H9 (cell line): ENCODE results near the gene NCBP2L. TPM values are rescaled to one million over a fixed set of nuclear protein-coding genes. Genes with fewer than 3 reads are reported as not detected.

ENCODE experiments used
- DNase-seq: peaks from one replicate; pipeline ENCODE4 v3.0.0-alpha.2; 2017
- H2AFZ ChIP-seq: one replicate; pipeline ENCODE4 v1.6.1; 2013; ENCODE audit warnings: mild to moderate bottlenecking, low read length, control low read depth, moderate library complexity
- H2AK5ac ChIP-seq: 2 replicates; pipeline ENCODE4 v1.6.1; 2013; ENCODE audit warnings: low read length, control low read depth, mixed read lengths; ENCODE audit not compliant: insufficient read length
- H2BK120ac ChIP-seq: one replicate; pipeline ENCODE4 v1.6.1; 2013; ENCODE audit warnings: low read depth, mild to moderate bottlenecking, low read length, control low read depth, inconsistent platforms; ENCODE audit not compliant: poor library complexity, severe bottlenecking
- H2BK12ac ChIP-seq: 2 replicates; pipeline ENCODE4 v1.6.1; 2013; ENCODE audit warnings: low read length, control low read depth, mixed read lengths, low read depth; ENCODE audit not compliant: insufficient read length
- H2BK15ac ChIP-seq: 2 replicates; pipeline ENCODE4 v1.6.1; 2013; ENCODE audit warnings: low read depth, low read length, control low read depth
- H2BK20ac ChIP-seq: one replicate; pipeline ENCODE4 v1.6.1; 2013; ENCODE audit warnings: low read depth, mild to moderate bottlenecking, low read length, control low read depth, inconsistent platforms; ENCODE audit not compliant: poor library complexity, severe bottlenecking
- H2BK5ac ChIP-seq: 2 replicates; pipeline ENCODE4 v1.6.1; 2013; ENCODE audit warnings: low read length, control low read depth, mixed read lengths; ENCODE audit not compliant: insufficient read length
- H3K14ac ChIP-seq: 2 replicates; pipeline ENCODE4 v1.6.1; 2013; ENCODE audit warnings: low read length, control low read depth; ENCODE audit not compliant: insufficient read depth
- H3K18ac ChIP-seq: 2 replicates; pipeline ENCODE4 v1.6.1; 2013; ENCODE audit warnings: low read depth, mild to moderate bottlenecking, mixed read lengths, low read length, control low read depth; ENCODE audit not compliant: insufficient read length
- H3K23ac ChIP-seq: 2 replicates; pipeline ENCODE4 v1.6.1; 2013; ENCODE audit warnings: low read length, control low read depth, mixed read lengths, low read depth; ENCODE audit not compliant: insufficient read length
- H3K23me2 ChIP-seq: 2 replicates; pipeline ENCODE4 v1.6.1; 2013; ENCODE audit warnings: low read depth, mild to moderate bottlenecking, mixed read lengths, low read length, control low read depth; ENCODE audit not compliant: insufficient read length, poor library complexity, severe bottlenecking
- H3K27ac ChIP-seq: 2 replicates; pipeline ENCODE4 v1.5.1; 2013; ENCODE audit warnings: low read length, control low read depth, mixed read lengths, low read depth; ENCODE audit not compliant: insufficient read length
- H3K27me3 ChIP-seq: 2 replicates; pipeline ENCODE4 v1.6.1; 2013; ENCODE audit warnings: low read length, control low read depth, inconsistent platforms; ENCODE audit not compliant: insufficient read depth
- H3K4ac ChIP-seq: 2 replicates; pipeline ENCODE4 v1.6.1; 2013; ENCODE audit warnings: low read depth, mild to moderate bottlenecking, control low read depth, inconsistent platforms, low read length, moderate library complexity
- H3K4me1 ChIP-seq: 2 replicates; pipeline ENCODE4 v1.6.1; 2013; ENCODE audit warnings: low read length, control low read depth, inconsistent platforms; ENCODE audit not compliant: insufficient read depth
- H3K4me2 ChIP-seq: 2 replicates; pipeline ENCODE4 v1.6.1; 2013; ENCODE audit warnings: low read length, control low read depth, mixed read lengths; ENCODE audit not compliant: insufficient read length, insufficient read depth
- H3K56ac ChIP-seq: 2 replicates; pipeline ENCODE4 v1.6.1; 2013; ENCODE audit warnings: low read depth, mild to moderate bottlenecking, mixed read lengths, low read length, control low read depth; ENCODE audit not compliant: insufficient read length
- H3K79me1 ChIP-seq: 2 replicates; pipeline ENCODE4 v1.6.1; 2013; ENCODE audit warnings: low read depth, mild to moderate bottlenecking, moderate library complexity, low read length, control low read depth, inconsistent platforms; ENCODE audit not compliant: insufficient read depth, poor library complexity, severe bottlenecking
- H3K79me2 ChIP-seq: 2 replicates; pipeline ENCODE4 v1.6.1; 2013; ENCODE audit warnings: low read length, control low read depth, inconsistent platforms; ENCODE audit not compliant: insufficient read depth
- H3K9ac ChIP-seq: 2 replicates; pipeline ENCODE4 v1.6.1; 2013; ENCODE audit warnings: low read length, control low read depth, mixed read lengths; ENCODE audit not compliant: insufficient read length; ENCODE audit errors: extremely low read depth
- H3K9me3 ChIP-seq: one replicate; pipeline ENCODE4 v1.6.1; 2013; ENCODE audit warnings: low read depth, low read length, inconsistent platforms; ENCODE audit not compliant: control insufficient read depth
- H3T11ph ChIP-seq: one replicate; pipeline ENCODE4 v1.6.1; 2013; ENCODE audit warnings: mild to moderate bottlenecking, low read length, control low read depth, inconsistent platforms
- H4K20me1 ChIP-seq: one replicate; pipeline ENCODE4 v1.6.1; 2013; ENCODE audit not compliant: control insufficient read depth, insufficient read length, insufficient read depth
- H4K5ac ChIP-seq: 2 replicates; pipeline ENCODE4 v1.6.1; 2013; ENCODE audit warnings: low read depth, mild to moderate bottlenecking, mixed read lengths, low read length, control low read depth; ENCODE audit not compliant: insufficient read length
- H4K8ac ChIP-seq: replicated peaks from 2 replicates; pipeline ENCODE4 v1.6.1; 2013; ENCODE audit warnings: low read length, control low read depth, mixed read lengths, low read depth; ENCODE audit not compliant: insufficient read length
- H4K91ac ChIP-seq: 2 replicates; pipeline ENCODE4 v1.6.1; 2013; ENCODE audit warnings: low read depth, mild to moderate bottlenecking, moderate library complexity, mixed read lengths, low read length, control low read depth; ENCODE audit not compliant: insufficient read length
- H3K27ac Mint-ChIP-seq, 3 experiments: 2 replicates in 2 of 3; 3 replicates in 1 of 3; pipeline ENCODE4 v1.8.0; 2020 to 2021; ENCODE audit warnings: mixed read lengths in 3 of 3, mild to moderate bottlenecking in 1 of 3, moderate library complexity in 1 of 3
- H3K27me3 Mint-ChIP-seq: 2 replicates; pipeline ENCODE4 v1.8.0; 2021; ENCODE audit warnings: low read depth, mild to moderate bottlenecking, moderate library complexity, mixed read lengths
- H3K36me3 Mint-ChIP-seq, 3 experiments: 2 replicates in 2 of 3; 3 replicates in 1 of 3; pipeline ENCODE4 v1.8.0; 2020 to 2021; ENCODE audit warnings: low read depth in 3 of 3, mixed read lengths in 3 of 3; ENCODE audit not compliant: insufficient read depth in 1 of 3
- H3K4me1 Mint-ChIP-seq, 2 experiments: 2 replicates each; pipeline ENCODE4 v1.8.0; 2020; ENCODE audit warnings: mixed read lengths in 2 of 2
- H3K4me3 Mint-ChIP-seq, 2 experiments: 2 replicates in 1 of 2; 3 replicates in 1 of 2; pipeline ENCODE4 v1.8.0; 2020 to 2021; ENCODE audit warnings: mild to moderate bottlenecking in 2 of 2, mixed read lengths in 2 of 2, moderate library complexity in 1 of 2
- H3K9me3 Mint-ChIP-seq, 2 experiments: 2 replicates in 1 of 2; 3 replicates in 1 of 2; pipeline ENCODE4 v1.8.0; 2020; ENCODE audit warnings: mild to moderate bottlenecking in 2 of 2, mixed read lengths in 2 of 2, moderate library complexity in 1 of 2
- CTCF ChIP-seq: fragments of 200-600 bp; sonication (generic); conservative IDR thresholded peaks from 3 replicates; pipeline ENCODE4 v1.8.0; 2021; ENCODE audit warnings: antibody characterized with exemption, mild to moderate bottlenecking
- WGBS: extraction: QIAGEN DNeasy Blood & Tissue Kit; methylation state at CpG from one replicate; pipeline ENCODE4 v1.1.7; 2013; ENCODE audit warnings: missing lambda C conversion rate, low lambda C conversion rate, mixed read lengths; ENCODE audit not compliant: insufficient read length; ENCODE audit errors: extremely low coverage; 5-methylcytosine and 5-hydroxymethylcytosine counted together
- total RNA-seq: library from RNA; stranded (reverse); gene quantifications from 2 replicates; pipeline ENCODE4 v1.2.1, GENCODE V29; 2021

NCBP2L gene
- total RNA-seq, 1 experiment from 2014 or later = not detected

- no peak for DNase-seq
- H3K4me2 ChIP-seq = no peak overlapping the region
- no peak overlapping the region for H3K56ac ChIP-seq
- H2BK5ac ChIP-seq = no peak overlapping the region
- no peak overlapping the region for H2BK15ac ChIP-seq
- H2BK20ac ChIP-seq = no peak overlapping the region
- H3K14ac ChIP-seq = no peak overlapping the region
- no peaks in the 10 kb centered on the region; the same call in 1 of the 2 replicates for H3K27me3 ChIP-seq
- H3K23ac ChIP-seq = no peak overlapping the region
- H3K9ac ChIP-seq = no peak overlapping the region
- Mint-ChIP-seq H3K4me1 (peaks cover 8 to 33% of the 10 kb centered on the region in 2 experiments), H3K9me3 (peaks cover 0 to 50% of the 10 kb centered on the region in 2 experiments; a peak in 2 of 5 replicates), H3K27ac (no peak overlapping the region), H3K4me3 (no peak overlapping the region), H3K27me3 (peaks cover 6% of the 10 kb centered on the region), H3K36me3 (peaks cover 0 to 4% (median 0%) of the 10 kb centered on the region in 3 experiments; a peak in 2 of 7 replicates)
- no peaks in the 10 kb centered on the region for H4K20me1 ChIP-seq
- H2BK120ac ChIP-seq = no peak overlapping the region
- no peak overlapping the region for H3T11ph ChIP-seq
- no peaks in the 10 kb centered on the region for H3K79me1 ChIP-seq
- no CpG with 5 or more reads among the region's 2 CpGs for WGBS
- no peak overlapping the region for H4K91ac ChIP-seq
- H3K27ac ChIP-seq = no peak overlapping the region
- H4K8ac ChIP-seq = no peak overlapping the region
- TF ChIP-seq CTCF = no peak
- H2AFZ ChIP-seq = no peak overlapping the region
- H2AK5ac ChIP-seq = no peak overlapping the region
- H3K18ac ChIP-seq = no peak overlapping the region
- no peak overlapping the region for H4K5ac ChIP-seq
- H3K23me2 ChIP-seq = no peaks in the 10 kb centered on the region
- H3K4ac ChIP-seq = no peak overlapping the region
- no peaks in the 10 kb centered on the region for H3K79me2 ChIP-seq
- no peak overlapping the region for H2BK12ac ChIP-seq
- H3K4me1 ChIP-seq = no peaks in the 10 kb centered on the region; the same call in 1 of the 2 replicates
- H3K9me3 ChIP-seq = no peaks in the 10 kb centered on the region
Measured at GRCh38 chrX:107744868-107745267, 32.7 kb upstream of the NCBP2L start.
